Measurements from ENCODE around the gene WNT4.

Gene WNT4

GRCh38 chr1:22071511-22071910 lies 71.4 kb downstream of the WNT4 start:
- DNase-seq (ENCODE audit: low read depth) = no peak
- no peak overlapping the region for H3K4me3 ChIP-seq (ENCODE audit: low read depth, low read length)
- TF ChIP-seq, protein P1, sequence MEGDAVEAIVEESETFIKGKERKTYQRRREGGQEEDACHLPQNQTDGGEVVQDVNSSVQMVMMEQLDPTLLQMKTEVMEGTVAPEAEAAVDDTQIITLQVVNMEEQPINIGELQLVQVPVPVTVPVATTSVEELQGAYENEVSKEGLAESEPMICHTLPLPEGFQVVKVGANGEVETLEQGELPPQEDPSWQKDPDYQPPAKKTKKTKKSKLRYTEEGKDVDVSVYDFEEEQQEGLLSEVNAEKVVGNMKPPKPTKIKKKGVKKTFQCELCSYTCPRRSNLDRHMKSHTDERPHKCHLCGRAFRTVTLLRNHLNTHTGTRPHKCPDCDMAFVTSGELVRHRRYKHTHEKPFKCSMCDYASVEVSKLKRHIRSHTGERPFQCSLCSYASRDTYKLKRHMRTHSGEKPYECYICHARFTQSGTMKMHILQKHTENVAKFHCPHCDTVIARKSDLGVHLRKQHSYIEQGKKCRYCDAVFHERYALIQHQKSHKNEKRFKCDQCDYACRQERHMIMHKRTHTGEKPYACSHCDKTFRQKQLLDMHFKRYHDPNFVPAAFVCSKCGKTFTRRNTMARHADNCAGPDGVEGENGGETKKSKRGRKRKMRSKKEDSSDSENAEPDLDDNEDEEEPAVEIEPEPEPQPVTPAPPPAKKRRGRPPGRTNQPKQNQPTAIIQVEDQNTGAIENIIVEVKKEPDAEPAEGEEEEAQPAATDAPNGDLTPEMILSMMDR (conservative IDR thresholded peaks at IDR 0.05; ENCODE audit: low read depth, low read length) = no peak
